Measurements from ENCODE around the gene SNX12. TPM values are rescaled to one million over a fixed set of nuclear protein-coding genes. Genes with fewer than 3 reads are reported as not detected.

Gene SNX12
- total RNA-seq, 1 experiment from 2014 or later, result 69.4 TPM

- TF ChIP-seq ATF3 (CRISPR knock-in tag; conservative IDR thresholded peaks at IDR 0.05), result no peak
- no peak for TF ChIP-seq GABPB1 (CRISPR knock-in tag; IDR thresholded peaks at IDR 0.05)
- no peak for TF ChIP-seq SMAD3 (CRISPR knock-in tag; IDR thresholded peaks at IDR 0.05; ENCODE audit: borderline replicate concordance)
- no peak for TF ChIP-seq GRHL2 (CRISPR knock-in tag; IDR thresholded peaks at IDR 0.05; ENCODE audit: insufficient replicate concordance, severe bottlenecking)
- TF ChIP-seq CBFB (CRISPR knock-in tag; IDR thresholded peaks at IDR 0.05; ENCODE audit: low read depth), result no peak
- TF ChIP-seq HMGA2 (CRISPR knock-in tag; IDR thresholded peaks at IDR 0.05), result no peak
- no peak for TF ChIP-seq ETV6 (CRISPR knock-in tag; IDR thresholded peaks at IDR 0.05)
- no peak for TF ChIP-seq TCF7 (CRISPR knock-in tag; IDR thresholded peaks at IDR 0.05; ENCODE audit: low read depth)
- no peak for TF ChIP-seq AR (CRISPR knock-in tag; IDR thresholded peaks at IDR 0.05)
Observed at GRCh38 chrX:71095981-71096759, 28.0 kb upstream of the SNX12 start (continued).

- H3K9me3 Mint-ChIP-seq, result no peaks in the 10 kb centered on the region
- H3K27me3 Mint-ChIP-seq (ENCODE audit: low read depth), result no peaks in the 10 kb centered on the region; the same call in 1 of the 2 replicates
- DNase-seq (ENCODE audit: low spot score) (peak; percentile 90), ATAC-seq (peak; percentile 67)
- H3K4me1 Mint-ChIP-seq, result peaks cover 38% of the 10 kb centered on the region
- POLR2A ChIA-PET, result interaction anchor here (0.9 kb wide), 1 partner anchor 28 kb away, joined by 11 read pairs; the partner anchor contains the start of gene SNX12
- H3K4me3 Mint-ChIP-seq, result peak within 1 kb of the TSS; percentile 99
- H3K27ac Mint-ChIP-seq, result peak within 1 kb of the TSS; percentile 99
- TF ChIP-seq ZSCAN18 (CRISPR knock-in tag; IDR thresholded peaks at IDR 0.05) (no peak), FOXK1 (CRISPR knock-in tag; IDR thresholded peaks at IDR 0.05) (peak; percentile 77)
- H3K36me3 Mint-ChIP-seq, result no peaks in the 10 kb centered on the region
- CTCF ChIA-PET, result no interaction called here
Observed at GRCh38 chrX:71095555-71095980, 27.4 kb upstream of the SNX12 start, which contains the start of gene FOXO4. Gene FOXO4 (plus strand): TSS chrX:71095851. CDS start chrX:71096529, 678 bp downstream.

- ChIA-PET CTCF (no interaction called here), POLR2A (interaction anchor here (0.6 kb wide), 1 partner anchor 87 kb away, joined by 3 read pairs; no protein-coding TSS in a partner anchor)
- TF ChIP-seq NFE2L1 (CRISPR knock-in tag; IDR thresholded peaks at IDR 0.05) (no peak), KAT7 (CRISPR knock-in tag; IDR thresholded peaks at IDR 0.05; ENCODE audit: borderline replicate concordance) (no peak), ZNF232 (CRISPR knock-in tag; IDR thresholded peaks at IDR 0.05) (no peak), CREM (CRISPR knock-in tag; IDR thresholded peaks at IDR 0.05) (no peak), MYBL2 (CRISPR knock-in tag; IDR thresholded peaks at IDR 0.05) (no peak), ZNF416 (CRISPR knock-in tag; IDR thresholded peaks at IDR 0.05) (no peak), RORB (CRISPR knock-in tag; IDR thresholded peaks at IDR 0.05) (no peak), SMAD4 (CRISPR knock-in tag; IDR thresholded peaks at IDR 0.05) (no peak), ZNF281 (CRISPR knock-in tag; IDR thresholded peaks at IDR 0.05) (no peak), ZNF219 (CRISPR knock-in tag; IDR thresholded peaks at IDR 0.05; ENCODE audit: borderline replicate concordance) (no peak), ZMAT4 (CRISPR knock-in tag; IDR thresholded peaks at IDR 0.05) (no peak)
- Mint-ChIP-seq H3K4me3 (peak overlapping the region; percentile 99), H3K4me1 (peaks cover 36% of the 10 kb centered on the region), H3K36me3 (no peaks in the 10 kb centered on the region), H3K27ac (peak overlapping the region; percentile 39; the same call in 1 of the 2 replicates), H3K27me3 (ENCODE audit: low read depth) (no peaks in the 10 kb centered on the region; the same call in 1 of the 2 replicates), H3K9me3 (no peaks in the 10 kb centered on the region)
- ATAC-seq (no peak), DNase-seq (ENCODE audit: low spot score) (no peak)
Observed at GRCh38 chrX:71095033-71095432, 26.9 kb upstream of the SNX12 start.
